Renal cortex interstitium (tissue), 11 donors: ENCODE measurements around the gene GPR141. TPM values are rescaled to one million over a fixed set of nuclear protein-coding genes. Genes with fewer than 3 reads are reported as not detected.

Experiments used
- DNase-seq, 11 donors: peaks; one replicate each; pipeline ENCODE4 v3.0.0-alpha.2; 2013; ENCODE audit warnings: low read depth in 9 of 11, low spot score in 4 of 11; ENCODE audit errors: extremely low read depth in 1 of 11
- polyA plus RNA-seq, 3 donors: library from polyadenylated mRNA; unstranded; fragments of 120-200 nt; gene quantifications; one replicate each; pipeline ENCODE4 v1.2.1, GENCODE V29; 2013; ENCODE audit not compliant: insufficient read length in 3 of 3

Gene GPR141
- polyA plus RNA-seq, 3 donors, result 0.27 to 0.43 TPM; not detected in 1

GRCh38 chr7:37768611-37769010, 85.0 kb downstream of the GPR141 start:
- DNase-seq, result no peak

DNA sequence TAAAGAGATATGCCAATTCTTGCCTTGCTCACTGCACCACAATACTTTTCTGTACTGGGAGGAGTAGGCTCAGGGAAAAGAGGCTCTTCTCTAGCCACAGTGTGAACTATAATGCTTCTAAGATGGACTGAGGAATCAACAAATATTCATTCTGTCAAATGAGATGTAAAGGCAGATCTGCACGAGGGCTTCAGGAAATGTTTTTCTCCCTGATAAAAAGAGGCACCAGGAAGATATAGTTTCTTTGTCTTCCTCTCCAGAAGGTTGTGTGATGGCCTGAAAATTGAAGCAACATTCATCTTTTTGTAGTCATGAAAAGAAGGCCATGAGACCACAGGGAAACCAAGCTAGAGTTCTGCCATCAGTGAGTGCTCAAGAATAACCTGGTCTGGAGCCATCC, 85.7 kb downstream of the GPR141 start:
- DNase-seq, result no peak

GRCh38 chr7:37769726-37770125, 86.2 kb downstream of the GPR141 start:
- no peak for DNase-seq

GRCh38 chr7:37770838-37771237, 87.3 kb downstream of the GPR141 start:
- DNase-seq, result no peak

GRCh38 chr7:37771342-37771741, 87.8 kb downstream of the GPR141 start:
- DNase-seq, result no peak

GRCh38 chr7:37771801-37772200, 88.2 kb downstream of the GPR141 start:
- DNase-seq, result no peak

DNA sequence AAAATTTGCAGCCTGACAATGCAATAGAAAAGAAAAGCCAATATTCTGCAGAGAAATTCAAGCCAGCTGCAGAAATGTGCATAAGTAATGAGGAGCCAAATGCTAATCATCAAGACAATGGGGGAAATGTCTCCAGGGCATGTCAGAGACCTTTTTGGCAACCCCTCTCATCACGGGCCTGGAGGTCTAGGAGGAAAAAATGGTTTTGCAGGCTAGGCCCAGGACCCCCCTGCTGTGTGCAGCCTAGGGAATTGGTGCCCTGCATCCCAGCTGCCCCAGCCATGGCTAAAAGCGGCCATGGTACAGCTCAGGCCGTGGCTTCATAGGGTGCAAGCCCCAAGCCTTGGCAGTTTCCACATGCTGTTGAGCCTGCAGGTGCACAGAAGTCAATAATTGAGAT, 92.4 kb downstream of the GPR141 start:
- no peak for DNase-seq

DNA sequence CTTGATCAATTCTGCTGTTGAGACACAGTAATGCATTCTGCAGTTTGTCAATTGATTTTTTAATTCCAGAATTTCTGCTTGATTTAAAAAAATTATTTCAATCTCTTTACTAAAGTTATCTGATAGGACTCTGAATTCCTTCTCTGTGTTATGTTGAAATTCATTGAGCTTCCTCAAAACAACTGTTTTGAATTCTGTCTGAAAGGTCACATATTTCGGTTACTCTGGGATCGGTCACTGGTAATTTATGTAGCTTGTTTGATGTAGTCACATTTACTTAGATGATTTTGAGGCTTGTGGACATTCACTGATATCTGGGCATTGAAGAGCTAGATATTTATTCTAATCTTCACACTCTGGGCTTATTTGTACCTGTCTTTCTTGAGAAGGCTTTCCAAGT, 97.6 kb downstream of the GPR141 start:
- DNase-seq, result no peak

DNA sequence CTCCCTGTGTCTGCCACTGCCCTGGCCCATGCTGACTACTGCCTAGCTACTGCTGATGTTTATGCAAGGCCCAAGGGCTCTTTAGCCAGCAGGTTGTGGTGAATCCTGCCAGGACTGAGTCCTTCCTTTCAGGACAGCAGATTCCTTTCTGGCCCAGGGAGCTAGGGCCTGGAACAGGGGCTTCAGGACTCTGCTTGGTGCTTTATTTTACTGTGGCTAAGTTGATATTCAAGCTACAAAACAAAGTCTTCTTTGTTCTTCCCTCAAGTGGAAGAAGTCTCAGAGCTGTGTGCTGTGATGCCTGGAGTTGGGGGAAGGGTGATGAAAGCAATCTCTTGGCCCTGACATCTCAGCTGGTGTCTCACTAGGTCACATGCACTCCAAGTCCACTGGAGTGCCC, 98.6 kb downstream of the GPR141 start:
- no peak for DNase-seq

DNA sequence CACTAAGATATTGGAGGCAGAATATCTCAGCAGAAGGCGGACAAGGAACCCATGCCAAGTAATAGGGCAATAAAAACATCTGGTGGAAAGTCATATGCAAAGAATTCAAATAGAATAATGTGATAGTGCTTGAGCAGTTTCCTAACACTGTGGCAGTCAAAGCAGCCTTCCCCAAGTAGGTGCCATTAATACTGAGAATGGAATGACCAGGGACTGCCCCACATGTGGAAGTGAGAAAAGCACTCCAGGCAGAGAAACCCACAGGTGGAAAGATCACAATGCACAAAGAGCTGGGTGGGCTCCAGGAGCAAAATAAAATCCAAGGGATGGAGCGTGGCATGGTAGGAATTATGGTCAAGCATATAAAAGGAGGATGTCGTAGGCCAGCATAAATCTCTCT, 100.4 kb downstream of the GPR141 start:
- no peak for DNase-seq

DNA sequence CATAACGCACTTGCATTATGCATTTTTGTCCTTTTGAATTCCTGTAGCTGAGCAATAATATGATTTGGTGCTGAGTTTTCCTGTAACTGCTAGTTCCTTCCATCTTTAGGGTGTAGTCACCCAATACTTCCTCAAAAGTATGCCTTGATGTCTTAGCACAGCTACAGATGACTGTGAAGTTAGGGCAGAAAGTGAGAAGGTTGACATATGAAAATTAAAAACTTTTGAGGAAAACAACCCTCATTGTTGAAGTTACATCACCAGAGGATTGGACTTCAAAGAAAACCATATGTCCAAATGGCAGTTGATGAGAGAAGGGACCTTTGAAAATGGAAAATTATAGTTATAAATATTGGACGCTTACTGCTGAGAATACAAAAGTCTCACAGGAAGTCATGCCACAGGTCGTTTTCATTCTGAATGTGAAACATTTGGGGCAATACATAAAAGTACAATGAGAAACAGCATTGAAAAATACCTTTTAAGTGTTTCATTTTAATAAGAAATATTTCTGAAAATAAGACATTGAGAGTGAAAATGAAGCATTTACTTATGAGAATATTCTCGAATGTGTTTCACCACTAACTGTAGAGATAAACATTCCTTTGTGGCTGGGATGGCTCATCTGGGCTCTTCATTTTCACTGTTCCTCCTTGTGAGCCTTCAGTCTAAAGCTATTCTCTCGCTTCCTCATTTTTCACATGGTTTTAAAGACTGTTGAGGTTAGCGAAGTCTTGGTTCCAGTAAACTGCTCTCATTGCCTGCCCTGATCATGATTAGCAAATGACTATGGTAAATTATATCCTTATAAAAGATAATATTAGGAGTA, 103.4 kb downstream of the GPR141 start:
- no peak for DNase-seq

Other genes starting within 250 kb of the GPR141 start
- 10 to 100 TPM in 2 of 3 donors, 1 to 10 TPM in 1; 9.0 to 11.8 (median 10.9) TPM for gene ELMO1, start 234.9 kb upstream of the GPR141 start, polyA plus RNA-seq
- under 1 TPM in 2 of 3 donors, not detected in 1; 0.17 to 0.20 TPM for gene NME8, start 164.8 kb downstream of the GPR141 start, polyA plus RNA-seq
- 1 to 10 TPM; 2.2 to 3.4 (median 2.9) TPM for gene SFRP4, start 233.1 kb downstream of the GPR141 start, polyA plus RNA-seq
- gene EPDR1, start 236.9 kb downstream of the GPR141 start, polyA plus RNA-seq, result 10 to 100 TPM; 17.4 to 21.6 (median 18.3) TPM